ENCODE data around the gene TAPBP. TPM values are rescaled to one million over a fixed set of nuclear protein-coding genes. Genes with fewer than 3 reads are reported as not detected.

The TAPBP gene
- total RNA-seq, 1 donor from 2014 or later = 144 TPM

DNA sequence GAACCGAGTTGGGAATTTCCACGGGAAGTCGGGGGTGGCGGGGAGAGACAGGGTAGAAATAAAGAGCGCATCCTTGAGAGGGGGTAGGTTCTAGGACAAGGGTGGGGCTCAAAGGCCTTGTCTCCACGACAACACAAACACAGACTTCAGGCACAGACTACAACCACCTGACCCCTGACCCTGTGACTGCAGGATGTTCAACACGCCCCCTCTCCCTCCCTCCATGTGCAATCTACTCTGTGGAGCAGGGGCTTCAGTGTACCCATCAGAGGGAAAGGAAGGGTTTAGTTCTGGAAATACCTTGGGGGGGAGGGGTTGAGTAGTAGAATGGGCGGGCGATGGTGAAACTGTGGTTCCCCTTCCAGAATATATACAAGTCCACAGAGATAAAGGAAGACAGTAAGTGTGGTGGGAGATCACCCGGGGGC lies 651 bp upstream of the TAPBP start:
- TF ChIP-seq, protein P1, sequence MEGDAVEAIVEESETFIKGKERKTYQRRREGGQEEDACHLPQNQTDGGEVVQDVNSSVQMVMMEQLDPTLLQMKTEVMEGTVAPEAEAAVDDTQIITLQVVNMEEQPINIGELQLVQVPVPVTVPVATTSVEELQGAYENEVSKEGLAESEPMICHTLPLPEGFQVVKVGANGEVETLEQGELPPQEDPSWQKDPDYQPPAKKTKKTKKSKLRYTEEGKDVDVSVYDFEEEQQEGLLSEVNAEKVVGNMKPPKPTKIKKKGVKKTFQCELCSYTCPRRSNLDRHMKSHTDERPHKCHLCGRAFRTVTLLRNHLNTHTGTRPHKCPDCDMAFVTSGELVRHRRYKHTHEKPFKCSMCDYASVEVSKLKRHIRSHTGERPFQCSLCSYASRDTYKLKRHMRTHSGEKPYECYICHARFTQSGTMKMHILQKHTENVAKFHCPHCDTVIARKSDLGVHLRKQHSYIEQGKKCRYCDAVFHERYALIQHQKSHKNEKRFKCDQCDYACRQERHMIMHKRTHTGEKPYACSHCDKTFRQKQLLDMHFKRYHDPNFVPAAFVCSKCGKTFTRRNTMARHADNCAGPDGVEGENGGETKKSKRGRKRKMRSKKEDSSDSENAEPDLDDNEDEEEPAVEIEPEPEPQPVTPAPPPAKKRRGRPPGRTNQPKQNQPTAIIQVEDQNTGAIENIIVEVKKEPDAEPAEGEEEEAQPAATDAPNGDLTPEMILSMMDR (conservative IDR thresholded peaks at IDR 0.05; ENCODE audit: low read depth, low read length) = no peak
- DNase-seq (ENCODE audit: low read depth) = no peak
- H3K4me3 ChIP-seq (ENCODE audit: low read depth, low read length) = peak overlapping the region; percentile 74

DNA sequence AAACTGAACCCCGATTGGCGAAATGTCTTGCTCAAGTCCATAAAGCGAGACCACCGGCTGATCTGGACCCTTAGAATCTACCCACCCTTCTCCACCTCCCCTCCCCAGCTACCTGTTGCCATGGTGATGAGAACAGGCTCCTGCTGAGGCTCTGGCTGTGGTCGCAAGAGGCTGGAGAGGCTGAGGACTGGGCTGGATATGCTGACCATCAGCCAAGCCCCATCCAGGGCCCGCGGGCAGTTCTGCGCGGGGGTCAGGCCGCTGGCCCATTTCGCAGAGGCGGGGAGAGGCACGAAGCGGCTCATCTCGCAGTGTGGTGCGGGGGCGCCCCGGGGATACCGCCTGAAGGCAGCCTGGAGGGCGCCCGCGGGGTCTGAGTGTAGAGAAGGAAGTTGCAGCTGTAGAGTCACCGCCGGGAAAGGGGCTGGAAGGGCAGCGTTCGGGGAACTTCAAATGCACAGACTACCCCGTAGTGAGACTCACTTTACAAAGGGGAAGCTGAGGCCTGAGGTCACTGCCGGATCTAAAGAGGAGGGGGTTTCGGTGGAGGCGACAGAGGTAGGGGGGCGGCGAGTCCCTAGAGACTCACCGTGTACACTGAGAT lies 671 bp downstream of the TAPBP start:
- TF ChIP-seq, protein P1 (conservative IDR thresholded peaks at IDR 0.05; ENCODE audit: low read depth, low read length) = no peak
- no peak for DNase-seq (ENCODE audit: low read depth)
- H3K4me3 ChIP-seq (ENCODE audit: low read depth, low read length) = peak overlapping the region; percentile 74

DNA sequence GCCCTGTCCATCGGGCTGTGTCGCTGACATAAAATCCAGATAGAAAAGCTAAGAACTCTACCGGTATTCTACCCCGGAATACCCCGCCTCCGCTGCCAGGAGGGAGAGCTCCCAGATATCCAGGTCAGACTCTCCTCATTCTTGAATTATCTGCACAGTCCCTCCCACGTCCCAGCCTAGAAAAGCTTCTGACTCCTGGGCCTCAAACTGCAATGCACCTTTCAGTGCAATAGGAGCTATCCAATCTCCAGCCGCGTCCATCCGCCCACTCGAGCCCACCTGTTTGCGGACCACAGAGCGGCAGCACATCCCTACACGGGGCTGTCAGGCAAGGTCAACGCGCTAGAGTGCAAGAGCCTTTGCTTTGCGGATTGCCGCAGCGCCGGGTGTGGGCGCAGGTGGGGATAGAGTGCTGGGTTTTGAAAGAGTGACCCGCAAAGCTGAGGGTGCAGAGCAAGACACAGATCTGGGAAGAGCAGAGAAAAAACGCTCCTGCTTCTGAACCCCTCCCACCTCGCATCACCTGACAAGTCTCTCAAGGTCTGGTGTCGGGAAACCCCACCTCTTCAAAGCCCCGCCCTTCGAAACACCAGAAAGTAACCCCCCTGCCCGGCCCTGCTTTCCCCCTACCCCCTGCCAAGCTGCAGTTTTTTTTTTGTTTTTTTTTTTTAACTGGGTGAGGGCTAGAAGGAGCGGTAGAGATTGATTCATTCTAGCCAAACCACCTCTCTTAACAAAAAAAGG lies 1.3 kb downstream of the TAPBP start:
- DNase-seq (ENCODE audit: low read depth) = no peak
- TF ChIP-seq, protein P1 (conservative IDR thresholded peaks at IDR 0.05; ENCODE audit: low read depth, low read length) = no peak
- H3K4me3 ChIP-seq (ENCODE audit: low read depth, low read length) = peak overlapping the region; percentile 74

DNA sequence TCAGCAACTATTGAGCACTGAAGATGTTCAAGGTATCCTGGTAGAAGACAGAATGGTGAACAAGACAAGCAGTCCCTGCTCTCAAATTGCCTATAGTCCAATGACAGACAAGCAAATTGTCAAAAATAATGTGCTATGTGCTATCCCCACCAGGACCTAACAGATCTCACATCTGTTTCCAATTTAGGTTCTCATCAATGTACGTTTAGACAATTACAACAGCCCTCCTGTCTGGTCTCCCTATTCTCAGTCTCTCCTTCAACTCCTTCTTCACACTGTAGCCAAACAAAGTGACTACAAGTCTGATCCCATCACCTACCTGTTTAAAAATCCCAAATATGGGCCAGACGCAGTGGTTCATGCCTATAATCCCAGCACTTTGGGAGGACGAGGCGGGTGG lies 7.5 kb downstream of the TAPBP start:
- TF ChIP-seq, protein P1 (conservative IDR thresholded peaks at IDR 0.05; ENCODE audit: low read depth, low read length) = no peak
- H3K4me3 ChIP-seq (ENCODE audit: low read depth, low read length) = no peak overlapping the region
- DNase-seq (ENCODE audit: low read depth) = no peak

DNA sequence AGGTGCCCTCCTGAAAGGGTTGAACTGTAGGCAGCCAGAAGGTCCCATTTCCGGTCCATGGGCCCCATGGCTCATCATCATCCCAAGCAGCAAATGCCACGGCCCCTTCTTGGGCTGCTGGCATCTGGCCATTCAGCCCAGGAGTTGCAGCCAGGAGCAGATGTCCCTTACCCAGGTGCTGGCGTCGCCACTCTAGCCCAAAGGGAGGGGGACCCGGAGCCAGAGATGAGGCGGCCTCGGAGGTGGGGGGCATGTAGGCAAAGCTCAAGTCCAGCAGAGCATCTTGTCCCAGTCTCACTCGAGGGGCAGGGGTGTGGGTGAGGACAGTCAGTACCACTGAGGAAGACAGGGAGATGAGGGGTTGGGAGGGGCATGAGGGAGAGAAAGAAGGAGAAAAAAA lies 8.8 kb downstream of the TAPBP start:
- H3K4me3 ChIP-seq (ENCODE audit: low read depth, low read length) = no peak overlapping the region
- TF ChIP-seq, protein P1 (conservative IDR thresholded peaks at IDR 0.05; ENCODE audit: low read depth, low read length) = no peak
- DNase-seq (ENCODE audit: low read depth) = no peak

DNA sequence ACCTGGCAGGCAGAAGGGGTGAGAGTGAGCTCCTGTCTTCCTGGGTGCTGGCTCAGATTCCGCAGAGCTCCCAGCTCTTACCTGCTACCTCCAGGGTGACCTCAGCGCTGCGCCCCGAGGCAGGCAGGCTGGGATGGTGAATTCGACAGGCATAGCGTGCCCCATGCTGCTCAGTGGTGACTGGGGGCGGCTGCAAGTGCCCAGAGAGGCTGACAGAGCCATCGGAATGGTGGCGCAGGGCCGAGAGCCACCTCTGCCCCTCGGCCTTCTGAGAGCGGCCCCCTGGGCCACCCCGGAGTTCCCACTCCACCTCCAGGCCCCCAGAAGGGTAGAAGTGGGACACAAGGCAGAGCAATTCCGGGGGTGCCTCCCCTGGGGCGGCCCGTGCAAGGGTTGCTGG lies 9.7 kb downstream of the TAPBP start:
- H3K4me3 ChIP-seq (ENCODE audit: low read depth, low read length) = no peak overlapping the region
- TF ChIP-seq, protein P1 (conservative IDR thresholded peaks at IDR 0.05; ENCODE audit: low read depth, low read length) = no peak
- DNase-seq (ENCODE audit: low read depth) = no peak

DNA sequence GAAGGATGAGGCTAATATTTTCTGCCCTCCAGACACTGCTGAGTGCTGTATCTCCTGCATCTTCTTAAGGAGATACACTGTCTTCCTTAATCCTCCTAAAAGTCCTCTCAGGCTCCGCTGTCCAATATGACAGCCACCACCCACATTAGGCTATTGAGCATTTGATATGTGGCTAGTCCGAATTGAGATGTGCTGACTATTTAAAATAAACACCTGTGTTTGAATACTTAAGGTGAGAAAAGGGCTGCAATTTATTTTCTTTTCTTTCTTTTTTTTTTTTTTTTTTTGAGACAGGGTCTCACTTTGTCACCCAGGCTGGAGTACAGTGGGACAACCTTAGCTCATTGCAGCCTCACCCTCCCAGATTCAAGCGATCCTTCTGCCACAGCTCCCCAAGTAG lies 12.0 kb downstream of the TAPBP start:
- no peak overlapping the region for H3K4me3 ChIP-seq (ENCODE audit: low read depth, low read length)
- no peak for DNase-seq (ENCODE audit: low read depth)
- TF ChIP-seq, protein P1 (conservative IDR thresholded peaks at IDR 0.05; ENCODE audit: low read depth, low read length) = no peak

Data from epithelial cell of proximal tubule (primary cell).